Dermis blood vessel endothelial cell (primary cell): ENCODE data around the gene LIPG. TPM values are rescaled to one million over a fixed set of nuclear protein-coding genes. Genes with fewer than 3 reads are reported as not detected.

ENCODE experiments used
- DNase-seq: peaks from one replicate; pipeline ENCODE4 v3.0.0; 2010
- total RNA-seq: library from RNA; depleted of rRNA; stranded (reverse); fragments of >200 nt; gene quantifications from 2 replicates; pipeline ENCODE4 v1.2.3, GENCODE V29; 2014

LIPG gene
- total RNA-seq, 1 donor from 2014 or later, result 1.9 TPM

DNA sequence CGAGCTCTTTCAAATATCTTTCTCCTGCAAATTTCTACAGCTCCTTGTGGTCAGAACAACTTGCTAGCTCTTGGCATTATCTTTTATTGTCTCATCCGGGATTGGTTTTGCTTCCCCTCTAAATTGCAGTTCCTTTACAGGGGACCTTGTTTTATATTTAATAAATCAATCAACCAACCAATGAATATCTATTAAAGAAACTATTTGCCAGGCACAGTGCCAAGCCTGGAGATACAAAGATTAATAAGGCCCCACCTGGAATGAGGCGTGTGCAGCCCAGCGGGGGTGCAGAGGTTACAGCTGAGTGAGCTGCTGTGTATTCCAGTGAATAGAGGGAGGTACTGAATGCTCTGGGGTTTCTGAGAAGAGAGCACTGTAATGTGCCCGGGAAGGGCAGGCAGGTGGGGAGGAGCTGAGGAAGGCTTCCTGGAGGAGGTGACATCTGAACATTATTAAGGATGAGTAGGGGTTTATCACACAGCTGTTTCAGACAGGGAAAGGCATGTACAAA is 51.8 kb downstream of the LIPG start:
- no peak for DNase-seq

DNA sequence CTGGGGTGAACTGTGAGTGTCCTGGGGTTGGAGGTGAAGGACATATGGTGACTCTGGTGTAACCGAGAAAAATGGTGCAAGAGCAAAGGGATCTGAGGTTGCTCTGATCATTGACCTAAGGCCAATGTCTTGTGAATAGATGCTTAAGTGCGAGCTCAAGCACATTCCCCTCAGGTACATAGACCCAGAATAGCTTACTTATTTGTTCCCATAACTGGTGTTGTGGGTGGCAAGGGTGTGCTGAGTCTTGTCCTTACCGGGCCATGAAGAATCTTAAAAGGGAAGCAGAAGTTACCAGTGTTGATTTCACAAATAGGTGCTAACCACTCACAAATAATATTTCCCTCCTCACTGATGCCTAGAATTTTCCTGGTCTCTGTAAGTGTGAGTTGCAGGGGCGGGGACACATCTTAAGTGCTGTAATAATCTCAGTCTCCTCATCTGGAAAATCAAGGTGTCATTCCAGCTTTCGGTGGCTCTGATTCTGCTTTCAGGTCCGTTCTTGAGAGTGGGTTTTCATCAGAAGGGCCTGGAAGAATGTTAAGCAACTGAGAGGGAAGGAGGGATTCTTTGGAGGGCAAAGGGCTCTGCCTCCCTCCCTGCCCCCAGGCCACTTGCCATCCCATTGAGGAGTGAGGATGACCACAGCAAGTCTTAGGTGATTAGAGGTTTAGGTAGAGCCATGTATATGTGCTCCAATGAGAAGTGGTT is 54.9 kb downstream of the LIPG start:
- DNase-seq, result no peak

GRCh38 chr18:49617329-49617695 is 55.5 kb downstream of the LIPG start:
- no peak for DNase-seq

DNA sequence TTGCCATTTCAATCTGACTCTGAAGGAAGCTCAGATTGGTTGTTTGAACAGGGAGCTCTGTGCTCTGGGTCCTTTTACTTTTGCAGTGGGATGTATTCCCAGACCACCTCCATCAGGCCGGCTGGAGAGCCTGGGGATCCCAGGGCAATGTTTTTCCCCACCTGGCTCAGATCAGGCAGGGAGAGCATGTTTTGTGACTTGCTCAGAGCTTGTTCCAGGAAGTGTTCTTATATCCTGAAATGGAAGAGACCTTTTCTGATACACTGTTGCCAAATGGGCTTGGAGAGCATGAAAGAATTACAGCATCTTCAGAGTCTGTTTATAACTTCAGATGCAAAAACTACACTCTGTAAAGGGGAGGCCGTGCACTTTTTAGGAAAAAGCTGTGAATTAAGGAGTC is 56.0 kb downstream of the LIPG start:
- peak; percentile 13 for DNase-seq

DNA sequence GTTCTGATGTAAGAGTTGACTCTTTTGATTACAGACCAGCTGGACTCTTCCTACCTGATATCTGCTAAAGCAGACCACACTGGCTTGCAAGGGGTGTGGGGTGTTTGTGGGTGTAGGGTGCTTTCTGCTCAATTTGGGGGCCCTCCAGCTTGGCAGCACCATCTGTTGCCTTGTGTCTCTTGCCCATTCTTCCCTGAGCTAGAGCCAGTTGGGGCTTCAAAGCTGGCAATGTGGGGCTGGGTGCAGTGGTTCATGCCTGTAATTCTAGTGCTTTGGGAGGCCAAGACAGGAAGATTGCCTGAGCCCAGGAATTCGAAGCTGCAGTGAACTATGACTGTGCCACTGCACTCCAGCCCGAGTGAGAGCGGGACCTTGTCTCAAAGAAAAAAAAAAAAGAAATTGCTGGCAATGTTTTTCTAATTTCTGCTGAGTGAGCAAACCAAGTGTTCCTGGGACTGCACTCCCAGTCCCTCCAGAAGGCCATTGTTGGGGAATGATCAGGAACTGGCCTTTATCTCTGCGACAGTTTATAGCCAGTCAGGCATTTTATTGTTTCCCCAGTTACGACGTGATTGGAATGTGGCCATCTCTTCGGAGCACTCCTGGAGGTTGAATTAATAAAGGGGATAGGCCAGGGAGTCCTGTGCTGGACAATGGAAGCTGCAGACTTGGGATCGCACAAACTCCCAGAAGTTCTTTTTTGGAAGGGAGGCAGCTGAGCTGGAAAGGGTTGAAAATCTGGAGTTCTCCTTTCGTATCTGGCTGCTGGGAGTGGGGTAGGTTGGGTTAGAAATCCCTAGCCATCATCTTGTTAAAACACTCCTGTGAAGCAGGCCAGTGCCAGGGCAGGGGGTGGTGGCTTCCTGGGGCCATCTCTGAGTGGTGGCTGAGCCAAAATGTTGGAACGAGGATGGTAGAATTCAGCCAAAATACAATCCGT is 57.2 kb downstream of the LIPG start:
- peak; percentile 65 for DNase-seq

GRCh38 chr18:49619801-49620200 is 57.9 kb downstream of the LIPG start:
- DNase-seq, result no peak

DNA sequence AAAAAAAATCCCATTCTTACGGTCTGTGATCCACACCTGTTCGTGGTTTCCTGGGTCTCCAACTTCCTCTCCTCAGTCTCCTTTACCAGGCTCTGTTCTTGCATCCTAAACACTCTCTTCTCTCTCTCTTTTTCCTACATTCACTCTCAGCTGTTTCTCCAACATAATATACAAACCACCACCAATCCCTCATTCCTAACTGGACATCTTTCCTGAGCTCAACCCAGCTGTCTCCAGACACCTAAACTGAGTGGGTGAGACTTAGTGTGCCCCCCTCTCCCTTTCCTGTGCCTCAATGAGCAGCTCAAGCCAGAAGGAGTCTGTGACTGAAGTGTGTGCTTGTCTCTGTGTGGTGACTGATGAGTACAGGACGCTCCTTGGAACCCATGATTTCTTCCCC is 59.4 kb downstream of the LIPG start:
- no peak for DNase-seq

DNA sequence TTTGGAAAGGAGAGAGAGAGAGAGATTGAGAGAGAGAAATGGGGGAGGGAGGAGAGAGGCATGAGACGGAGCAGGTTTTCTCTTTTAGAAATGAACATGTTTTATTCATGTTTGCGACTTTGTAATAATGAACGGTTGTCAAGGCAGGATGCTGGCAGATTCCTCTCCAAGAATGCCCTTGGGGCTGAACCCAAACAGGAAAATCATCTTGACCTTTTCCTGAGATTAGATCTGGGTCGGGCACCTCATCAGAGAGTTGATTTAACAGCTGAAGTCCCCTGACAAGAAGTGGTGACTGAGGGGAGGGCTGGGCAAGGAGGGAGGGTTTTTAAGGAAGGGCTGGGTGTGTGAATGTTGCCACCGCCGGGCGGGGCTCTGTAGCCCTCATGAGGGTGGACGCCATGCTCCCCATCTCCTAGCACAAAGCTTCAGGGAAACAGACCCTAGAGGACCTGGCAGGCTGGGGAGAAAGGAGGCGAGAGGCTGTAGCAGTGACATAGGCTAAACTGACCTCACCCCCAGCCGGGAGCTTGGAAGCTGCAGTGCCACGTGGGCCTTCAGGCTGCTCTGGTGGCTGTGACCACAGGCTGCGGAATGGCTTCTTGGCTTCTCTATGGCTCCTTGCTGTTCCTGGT is 60.0 kb downstream of the LIPG start:
- no peak for DNase-seq

DNA sequence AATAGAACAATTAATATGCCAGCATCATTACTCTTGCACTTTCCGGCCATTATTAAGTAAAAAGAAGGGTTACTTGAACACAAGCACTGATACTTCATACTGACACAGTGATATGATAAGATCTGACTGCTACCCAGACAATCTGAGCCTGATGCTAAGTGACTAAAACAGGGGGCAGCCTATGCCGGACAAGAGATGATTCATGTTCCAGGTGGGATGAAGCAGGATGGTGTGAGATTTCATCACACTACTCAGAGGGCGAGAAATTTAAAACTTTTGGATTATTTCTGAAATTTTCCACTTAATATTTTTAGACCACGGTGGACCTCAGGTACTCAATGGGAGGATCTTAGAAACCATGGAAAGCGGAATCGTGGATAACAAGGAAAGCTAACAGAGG is 61.7 kb downstream of the LIPG start:
- DNase-seq, result no peak

GRCh38 chr18:49625021-49625691 is 63.3 kb downstream of the LIPG start:
- DNase-seq, result no peak

- no peak for DNase-seq
These were observed 65.1 kb downstream of the LIPG start for GRCh38 chr18:49626842-49627467.

GRCh38 chr18:49628119-49628518 is 66.3 kb downstream of the LIPG start:
- no peak for DNase-seq

- no peak for DNase-seq
These were observed 67.3 kb downstream of the LIPG start for GRCh38 chr18:49628881-49629795.

DNA sequence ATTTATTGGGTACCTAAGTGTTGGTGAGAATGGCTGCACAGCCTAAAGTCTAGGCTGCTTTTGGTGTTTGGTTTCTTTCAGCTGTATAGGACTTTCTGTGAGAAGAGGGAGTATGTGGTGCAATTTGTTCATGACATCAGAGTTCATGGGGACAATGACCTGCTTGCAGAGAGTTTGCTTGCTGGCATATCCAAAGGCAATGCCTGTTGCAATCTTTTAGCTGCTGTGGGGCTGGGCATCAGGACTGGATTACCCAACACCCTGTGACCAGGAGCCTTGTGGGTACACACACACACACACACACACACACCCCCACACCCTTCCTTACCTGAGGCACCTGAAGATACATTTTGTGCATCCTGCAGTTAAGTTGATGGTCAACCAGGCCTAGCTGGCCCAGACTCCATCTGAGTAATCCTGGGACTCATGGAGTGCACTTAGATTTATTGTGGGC is 68.4 kb downstream of the LIPG start:
- DNase-seq, result no peak

GRCh38 chr18:49631146-49631866 is 69.4 kb downstream of the LIPG start:
- no peak for DNase-seq

- no peak for DNase-seq
These were observed 70.7 kb downstream of the LIPG start for GRCh38 chr18:49632588-49632987.

GRCh38 chr18:49638209-49638785 is 76.4 kb downstream of the LIPG start:
- no peak for DNase-seq

- DNase-seq, result no peak
These were observed 77.2 kb downstream of the LIPG start for GRCh38 chr18:49638891-49639557.
